ENCODE results near the gene IQCN. TPM values are rescaled to one million over a fixed set of nuclear protein-coding genes. Genes with fewer than 3 reads are reported as not detected.

Gene IQCN
- total RNA-seq, 4 donors from 2014 or later = 5.7 to 17.0 (median 8.9) TPM

DNA sequence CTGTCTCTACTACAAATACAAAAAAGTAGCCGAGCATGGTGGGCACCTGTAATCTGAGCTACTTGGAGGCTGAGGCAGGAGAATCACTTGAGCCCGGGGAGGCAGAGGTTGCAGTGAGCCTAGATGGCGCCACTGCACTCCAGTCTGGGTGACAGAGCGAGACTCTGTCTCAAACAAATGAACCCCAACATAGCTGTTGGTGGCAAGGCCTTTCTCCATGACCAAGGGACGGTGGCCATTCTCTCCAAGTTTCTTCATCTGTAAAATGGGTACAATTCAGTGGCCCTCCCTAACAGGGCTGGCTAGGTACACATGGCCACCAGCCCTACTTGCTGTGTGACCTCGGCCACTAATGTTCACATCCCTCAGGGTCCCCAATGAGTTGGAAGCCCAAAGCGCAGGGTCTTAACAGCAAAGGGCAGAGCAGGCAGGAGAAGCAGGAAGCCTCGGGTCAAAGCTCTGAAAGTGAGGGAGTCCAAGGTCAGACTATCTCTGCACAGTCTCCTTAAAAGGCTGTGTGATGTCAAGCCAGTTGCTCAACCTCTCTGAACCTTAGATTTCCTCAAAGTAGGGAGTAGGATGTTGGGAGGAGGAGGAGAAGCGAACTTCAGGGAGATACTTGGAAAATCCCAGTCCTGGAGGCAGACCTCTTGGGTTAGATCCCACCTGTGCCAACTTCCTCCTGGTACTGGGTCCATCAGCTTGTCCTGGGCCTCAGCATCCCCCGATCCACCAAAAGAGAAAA lies 4.4 kb upstream of the IQCN start:
- Histone ChIP-seq H3K27me3 (no peaks in the 10 kb centered on the region), H3K4me1 (peaks cover 39 to 55% of the 10 kb centered on the region in 2 donors), H3K27ac (peak overlapping the region in 2 of 3 donors; percentile 100), H3K9me3 (no peaks in the 10 kb centered on the region), H3K4me3 (replicated peaks in 1 of 3) (peak overlapping the region; percentile 1 to 99 (median 75)), H3K36me3 (peaks cover 11 to 12% of the 10 kb centered on the region in 2 donors)
- intact Hi-C loops (cut with DNase I) = loop anchor here (2.0 kb wide), 1 partner anchor 46 kb away; no protein-coding TSS in a partner anchor
- WGBS, 2 donors = 57 to 66% methylated on average over 7 to 10 of the region's 10 CpGs
- no peak for TF ChIP-seq POLR2A (IDR thresholded peaks at IDR 0.05)
- peak in 1 of 6 experiments; percentile 5 for TF ChIP-seq CTCF (IDR thresholded peaks at IDR 0.05)
- DNase-seq = no peak

DNA sequence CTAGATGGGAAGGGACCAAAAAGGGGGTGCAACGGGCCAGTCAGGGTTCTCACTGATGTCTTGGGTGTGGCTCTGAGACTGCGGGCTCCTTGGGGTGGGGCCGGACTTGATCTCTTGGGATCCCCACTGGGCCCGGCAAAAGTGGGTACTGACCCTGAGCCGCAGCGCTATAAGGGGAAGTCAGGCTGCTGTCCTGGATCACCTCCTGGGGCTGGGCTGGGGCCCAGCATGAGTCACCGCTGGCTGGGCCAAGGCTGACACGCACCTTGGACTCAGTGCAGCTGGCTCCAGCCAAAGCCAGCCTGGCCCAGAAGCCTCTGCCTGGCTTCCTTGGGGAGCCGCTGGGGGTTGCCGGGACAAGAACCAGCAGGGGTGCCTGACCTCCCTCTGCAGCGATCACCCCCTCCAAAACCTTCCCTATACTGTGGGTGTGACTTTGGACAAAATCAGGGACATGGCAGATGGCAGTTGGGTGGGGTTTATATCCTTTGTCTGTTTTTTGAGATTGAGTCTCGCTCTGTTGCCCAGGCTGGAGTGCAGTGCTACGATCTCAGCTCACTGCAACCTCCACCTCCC lies 617 bp upstream of the IQCN start:
- peak overlapping the region; percentile 62 to 72 (median 68) for H3K27ac ChIP-seq
- TF ChIP-seq CTCF (IDR thresholded peaks at IDR 0.05) = peak in 2 of 6 experiments; percentile 7 to 19
- no peak for TF ChIP-seq POLR2A (IDR thresholded peaks at IDR 0.05)
- no peaks in the 10 kb centered on the region for H3K27me3 ChIP-seq
- WGBS, 2 donors = 34 to 36% methylated on average over 7 to 12 of the region's 13 CpGs
- H3K9me3 ChIP-seq = no peaks in the 10 kb centered on the region
- peaks cover 6 to 11% of the 10 kb centered on the region in 2 donors for H3K36me3 ChIP-seq
- peak; percentile 84 to 93 for DNase-seq
- no peak overlapping the region for H3K4me3 ChIP-seq (replicated peaks in 1 of 3)
- peaks cover 32 to 45% of the 10 kb centered on the region in 2 donors for H3K4me1 ChIP-seq
- intact Hi-C loops (cut with DNase I) = no loop called here

- Histone ChIP-seq H3K4me3 (replicated peaks in 1 of 3) (no peak overlapping the region), H3K36me3 (peaks cover 2 to 8% of the 10 kb centered on the region in 2 donors), H3K27me3 (no peaks in the 10 kb centered on the region), H3K9me3 (no peaks in the 10 kb centered on the region), H3K27ac (peak overlapping the region in 2 of 3 donors; percentile 62 to 72), H3K4me1 (peaks cover 26 to 42% of the 10 kb centered on the region in 2 donors)
- intact Hi-C loops (cut with DNase I) = no loop called here
- no peak for DNase-seq
- TF ChIP-seq CTCF (IDR thresholded peaks at IDR 0.05) (no peak), POLR2A (IDR thresholded peaks at IDR 0.05) (no peak)
- WGBS, 2 donors = 97 to 98% methylated on average over 13 of the region's 13 CpGs
Measured at GRCh38 chr19:18273561-18274218, 562 bp downstream of the IQCN start.

DNA sequence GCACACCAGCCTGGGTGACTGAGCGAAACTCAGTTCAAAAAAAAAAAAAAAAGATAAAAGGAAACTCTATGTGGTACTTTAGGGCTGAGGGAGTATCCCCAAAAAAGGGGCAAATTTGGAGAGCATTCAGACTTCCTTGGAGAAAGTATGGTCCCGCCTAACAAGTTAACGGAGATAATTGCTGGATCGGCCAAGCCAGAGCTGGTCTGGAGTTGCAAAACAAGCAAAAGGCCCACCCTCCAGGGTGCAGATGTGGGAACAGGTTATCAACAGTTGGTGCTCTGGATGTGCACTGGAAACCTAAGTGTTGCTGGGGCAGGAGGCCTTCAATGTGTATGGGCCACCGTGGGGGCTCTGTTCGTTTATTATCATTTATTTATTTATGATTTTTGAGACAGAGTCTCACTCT lies 2.8 kb downstream of the IQCN start:
- no peak overlapping the region for H3K4me3 ChIP-seq (replicated peaks in 1 of 3)
- no peak overlapping the region for H3K27ac ChIP-seq
- H3K27me3 ChIP-seq = no peaks in the 10 kb centered on the region
- no peak for DNase-seq
- no peaks in the 10 kb centered on the region for H3K9me3 ChIP-seq
- TF ChIP-seq POLR2A (IDR thresholded peaks at IDR 0.05) (no peak), CTCF (IDR thresholded peaks at IDR 0.05) (no peak)
- peaks cover 10 to 11% of the 10 kb centered on the region in 2 donors for H3K36me3 ChIP-seq
- intact Hi-C loops (cut with DNase I) = no loop called here
- peaks cover 16 to 25% of the 10 kb centered on the region in 2 donors for H3K4me1 ChIP-seq
- 77 to 78% methylated on average over 6 of the region's 6 CpGs for WGBS, 2 donors

All from thyroid gland (tissue), 4 donors.